Epithelial cell of esophagus (primary cell): ENCODE measurements around the gene MBNL1.

ENCODE experiments used
- DNase-seq: peaks from one replicate; pipeline ENCODE4 v3.0.0; 2010; ENCODE audit warnings: low read depth
- H3K4me3 ChIP-seq: 2 replicates; pipeline ENCODE4 v1.5.1; 2011; ENCODE audit warnings: mild to moderate bottlenecking, low read length, control low read depth
- TF ChIP-seq, protein P1 (sequence below): IDR thresholded peaks from 2 replicates; pipeline ENCODE4 v1.5.1; 2011; ENCODE audit warnings: low read depth, mild to moderate bottlenecking, low read length, control low read depth, inconsistent platforms; ENCODE audit not compliant: insufficient read depth; ENCODE audit errors: missing control alignments

MBNL1 gene

DNA sequence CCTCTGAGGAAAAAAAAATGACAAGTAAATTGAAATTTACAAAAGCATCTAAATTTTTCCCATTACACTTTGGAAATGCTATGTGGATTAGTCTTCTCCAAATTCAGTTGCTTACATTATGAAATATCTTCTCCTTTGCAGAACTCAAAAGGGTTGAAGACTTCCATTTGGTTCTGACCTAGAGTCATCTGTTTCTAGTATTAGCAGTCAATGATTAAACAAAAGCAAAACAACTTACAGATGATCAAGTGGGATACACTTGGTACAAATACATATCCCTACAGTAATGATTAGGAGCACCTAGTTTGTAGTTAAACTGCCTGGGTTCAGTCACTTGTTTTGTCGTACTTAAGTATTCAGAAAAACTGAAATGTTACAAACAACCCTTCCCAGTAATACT lies 136.2 kb downstream of the MBNL1 start:
- H3K4me3 ChIP-seq = no peak overlapping the region
- TF ChIP-seq, protein P1, sequence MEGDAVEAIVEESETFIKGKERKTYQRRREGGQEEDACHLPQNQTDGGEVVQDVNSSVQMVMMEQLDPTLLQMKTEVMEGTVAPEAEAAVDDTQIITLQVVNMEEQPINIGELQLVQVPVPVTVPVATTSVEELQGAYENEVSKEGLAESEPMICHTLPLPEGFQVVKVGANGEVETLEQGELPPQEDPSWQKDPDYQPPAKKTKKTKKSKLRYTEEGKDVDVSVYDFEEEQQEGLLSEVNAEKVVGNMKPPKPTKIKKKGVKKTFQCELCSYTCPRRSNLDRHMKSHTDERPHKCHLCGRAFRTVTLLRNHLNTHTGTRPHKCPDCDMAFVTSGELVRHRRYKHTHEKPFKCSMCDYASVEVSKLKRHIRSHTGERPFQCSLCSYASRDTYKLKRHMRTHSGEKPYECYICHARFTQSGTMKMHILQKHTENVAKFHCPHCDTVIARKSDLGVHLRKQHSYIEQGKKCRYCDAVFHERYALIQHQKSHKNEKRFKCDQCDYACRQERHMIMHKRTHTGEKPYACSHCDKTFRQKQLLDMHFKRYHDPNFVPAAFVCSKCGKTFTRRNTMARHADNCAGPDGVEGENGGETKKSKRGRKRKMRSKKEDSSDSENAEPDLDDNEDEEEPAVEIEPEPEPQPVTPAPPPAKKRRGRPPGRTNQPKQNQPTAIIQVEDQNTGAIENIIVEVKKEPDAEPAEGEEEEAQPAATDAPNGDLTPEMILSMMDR = no peak
- DNase-seq = no peak

DNA sequence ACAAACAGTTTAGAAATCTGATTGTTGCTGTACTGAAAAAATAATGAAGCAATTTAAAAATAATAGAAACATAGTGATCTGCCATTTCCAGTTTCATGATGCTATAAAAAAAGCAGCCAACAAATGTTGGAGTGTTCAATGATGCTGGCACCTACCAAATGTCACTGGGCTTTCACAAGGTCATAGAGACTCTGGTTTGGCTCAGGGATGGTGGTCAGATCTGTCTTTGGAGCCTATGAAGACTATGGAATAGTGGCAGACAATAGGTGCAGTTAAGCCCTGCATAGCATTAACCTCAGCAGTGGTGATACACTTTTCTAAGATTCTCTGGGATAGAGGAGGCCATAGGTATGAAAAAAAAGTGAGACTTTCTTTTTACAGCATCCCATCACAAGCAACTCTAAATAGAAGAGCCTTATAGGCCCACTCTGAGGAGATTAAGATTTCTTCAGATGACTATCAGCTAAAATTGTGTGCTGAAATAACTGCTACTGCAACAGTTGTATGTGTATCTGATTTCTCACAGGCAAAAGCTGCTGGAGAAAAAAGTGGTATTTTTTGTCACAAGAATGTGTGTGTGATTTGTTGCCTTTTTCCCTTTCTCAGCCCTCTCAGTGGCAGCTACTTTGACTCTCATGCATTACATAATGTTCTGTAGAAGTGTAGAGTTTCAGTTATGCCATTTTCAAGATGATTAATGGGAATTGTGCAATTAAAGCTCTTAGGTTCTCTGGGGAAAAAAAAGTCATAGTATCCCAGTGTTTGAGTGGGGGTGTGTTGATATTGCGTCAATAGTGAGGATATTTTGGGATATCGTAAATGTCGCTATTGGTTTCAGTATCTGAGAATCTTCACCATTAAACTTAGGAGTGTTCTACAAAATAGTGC lies 137.4 kb downstream of the MBNL1 start:
- peak overlapping the region; percentile 43 for H3K4me3 ChIP-seq
- peak; percentile 87 for DNase-seq
- TF ChIP-seq, protein P1 = no peak

DNA sequence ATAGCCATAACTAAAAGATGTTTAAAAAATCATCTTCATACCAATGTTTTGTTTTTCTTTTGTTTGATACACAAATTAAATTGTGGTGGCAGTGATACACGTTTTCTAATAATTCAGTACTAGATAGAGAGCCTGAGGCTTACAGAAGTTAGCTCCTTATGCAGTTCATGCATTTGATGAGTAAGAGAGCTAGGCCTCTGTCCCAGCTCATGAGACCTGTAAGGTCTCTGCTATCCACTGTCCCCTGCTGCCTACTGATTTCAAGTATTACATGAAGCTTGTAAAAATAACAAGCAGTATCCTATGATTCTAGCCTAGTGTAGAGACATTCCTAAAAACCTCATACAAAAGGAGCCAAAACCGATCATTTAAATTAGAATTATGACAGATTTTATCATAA lies 144.5 kb downstream of the MBNL1 start:
- no peak for DNase-seq
- TF ChIP-seq, protein P1 = no peak
- no peak overlapping the region for H3K4me3 ChIP-seq

DNA sequence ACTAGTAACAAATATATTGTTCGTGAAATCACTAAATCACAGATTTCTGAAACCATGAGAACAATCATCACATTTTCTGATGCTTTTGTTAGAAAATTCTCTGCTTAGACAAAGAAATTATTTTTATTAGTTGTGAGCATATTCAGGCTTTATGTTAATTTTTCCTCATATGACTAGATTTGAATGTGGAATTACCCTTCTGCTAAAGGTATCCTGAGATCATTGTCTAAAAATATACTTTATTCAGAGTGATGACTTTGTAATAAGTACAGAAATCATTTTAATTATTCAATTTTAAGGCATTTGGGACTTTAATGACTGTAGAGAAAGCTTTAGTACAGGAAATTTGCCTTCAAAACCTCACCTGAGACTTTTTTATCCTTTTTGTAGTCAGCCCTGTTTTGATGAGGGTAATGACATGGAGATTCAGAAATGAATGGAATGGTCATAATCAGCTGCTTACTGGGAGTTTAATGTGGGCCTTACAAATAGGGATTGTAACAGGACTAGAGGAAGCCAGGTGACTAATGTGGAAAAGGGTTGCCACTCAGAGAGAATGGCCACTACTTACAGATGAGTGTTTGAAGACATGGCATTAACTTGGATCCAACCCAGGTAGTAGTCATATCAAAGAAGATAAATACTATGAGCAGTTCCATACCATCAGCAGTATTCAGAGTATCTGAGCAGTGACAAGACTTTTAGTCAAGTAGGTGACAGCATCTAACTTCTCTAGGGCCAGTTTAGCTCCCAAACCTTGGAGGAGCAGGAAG lies 148.3 kb downstream of the MBNL1 start:
- no peak overlapping the region for H3K4me3 ChIP-seq
- TF ChIP-seq, protein P1 = no peak
- peak; percentile 65 for DNase-seq

DNA sequence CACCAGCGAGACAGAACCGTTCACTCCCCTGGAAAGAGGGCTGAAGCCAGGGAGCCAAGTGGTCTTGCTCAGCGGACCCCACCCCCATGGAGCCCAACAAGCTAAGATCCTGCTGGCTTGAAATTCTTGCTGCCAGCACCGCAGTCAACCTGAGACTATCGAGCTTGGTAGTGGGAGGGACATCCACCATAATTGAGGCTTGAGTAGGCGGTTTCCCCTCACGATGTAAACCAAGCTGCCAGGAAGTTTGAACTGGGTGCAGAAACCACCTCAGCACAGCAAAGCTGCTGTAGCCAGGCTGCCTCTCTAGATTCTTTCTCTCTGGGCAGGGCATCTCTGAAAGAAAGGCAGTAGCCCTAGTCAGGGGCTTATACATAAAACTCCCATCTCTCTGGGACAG lies 151.0 kb downstream of the MBNL1 start:
- TF ChIP-seq, protein P1 = no peak
- H3K4me3 ChIP-seq = no peak overlapping the region
- DNase-seq = no peak

DNA sequence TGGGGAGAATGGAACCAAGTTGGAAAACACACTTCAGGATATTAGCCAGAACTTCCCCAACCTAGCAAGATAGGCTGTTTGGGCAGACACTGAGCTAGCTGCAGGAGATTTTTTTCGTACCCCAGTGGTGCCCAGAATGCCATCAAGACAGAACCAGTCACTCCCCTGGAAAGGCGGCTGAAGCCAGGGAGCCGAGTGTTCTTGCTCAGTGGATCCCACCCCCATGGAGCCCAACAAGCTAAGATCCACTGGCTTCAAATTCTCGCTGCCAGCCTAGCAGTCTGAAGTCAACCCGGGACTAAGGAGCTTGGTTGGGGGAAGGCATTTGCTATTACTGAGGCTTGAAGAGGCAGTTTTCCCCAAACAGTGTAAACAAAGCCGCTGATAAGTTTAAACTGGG lies 152.4 kb downstream of the MBNL1 start:
- no peak overlapping the region for H3K4me3 ChIP-seq
- TF ChIP-seq, protein P1 = no peak
- DNase-seq = no peak
